ENCODE results near the gene DENND1C. TPM values are rescaled to one million over a fixed set of nuclear protein-coding genes. Genes with fewer than 3 reads are reported as not detected.

DENND1C gene
- total and polyA plus RNA-seq, 8 donors, result 0.51 to 3.2 (median 1.7) TPM

- WGBS, 2 donors, result 83 to 88% methylated on average over 8 of the region's 8 CpGs
- no peaks in the 10 kb centered on the region for H3K4me1 ChIP-seq
- H3K27ac ChIP-seq, result no peak overlapping the region
- no peaks in the 10 kb centered on the region for H3K9me3 ChIP-seq
- TF ChIP-seq CTCF (IDR thresholded peaks at IDR 0.05), result no peak
- H3K36me3 ChIP-seq, result no peaks in the 10 kb centered on the region
- ATAC-seq (no peak), FAIRE-seq (no peak), DNase-seq (no peak)
- intact Hi-C loops (cut with DNase I), result no loop called here
- H3K27me3 ChIP-seq, result no peaks in the 10 kb centered on the region
- no peak overlapping the region for H3K4me3 ChIP-seq
Observed at GRCh38 chr19:6494438-6495036, 12.9 kb upstream of the DENND1C start.

- no peaks in the 10 kb centered on the region for H3K27me3 ChIP-seq
- no peak overlapping the region for H3K27ac ChIP-seq
- H3K9me3 ChIP-seq, result no peaks in the 10 kb centered on the region
- no peak overlapping the region for H3K4me3 ChIP-seq
- DNase-seq, result no peak
- no peak for FAIRE-seq
- intact Hi-C loops (cut with DNase I), result no loop called here
- no peaks in the 10 kb centered on the region for H3K4me1 ChIP-seq
- 76 to 86% methylated on average over 4 of the region's 4 CpGs for WGBS, 2 donors
- no peak for TF ChIP-seq CTCF (IDR thresholded peaks at IDR 0.05)
- H3K36me3 ChIP-seq, result no peaks in the 10 kb centered on the region
- ATAC-seq, result no peak
Observed at GRCh38 chr19:6491802-6492592, 10.4 kb upstream of the DENND1C start.

GRCh38 chr19:6490134-6490533, 8.5 kb upstream of the DENND1C start:
- WGBS, 2 donors, result 34 to 44% methylated on average over 2 of the region's 2 CpGs
- Histone ChIP-seq H3K27ac (no peak overlapping the region), H3K9me3 (no peaks in the 10 kb centered on the region), H3K27me3 (no peaks in the 10 kb centered on the region), H3K36me3 (no peaks in the 10 kb centered on the region), H3K4me1 (no peaks in the 10 kb centered on the region), H3K4me3 (no peak overlapping the region)
- intact Hi-C loops (cut with DNase I), result no loop called here
- ATAC-seq, result no peak
- DNase-seq, result no peak
- no peak for TF ChIP-seq CTCF (IDR thresholded peaks at IDR 0.05)
- no peak for FAIRE-seq

GRCh38 chr19:6489278-6490061, 7.9 kb upstream of the DENND1C start:
- ATAC-seq (no peak), FAIRE-seq (no peak), DNase-seq (no peak)
- Histone ChIP-seq H3K36me3 (no peaks in the 10 kb centered on the region), H3K27me3 (no peaks in the 10 kb centered on the region), H3K27ac (no peak overlapping the region), H3K4me3 (no peak overlapping the region), H3K9me3 (no peaks in the 10 kb centered on the region), H3K4me1 (no peaks in the 10 kb centered on the region)
- no peak for TF ChIP-seq CTCF (IDR thresholded peaks at IDR 0.05)
- 35% methylated on average over 15 of the region's 15 CpGs for WGBS, 2 donors
- intact Hi-C loops (cut with DNase I), result no loop called here
